IPS-18c (cell line): Measurements from ENCODE around the gene CDH19.

Experiments
- H3K4me3 ChIP-seq: 2 replicates; pipeline ENCODE4 v1.7.0; 2013; ENCODE audit warnings: low read depth, mild to moderate bottlenecking, low read length, moderate library complexity; ENCODE audit not compliant: insufficient read depth
- H3K9me3 ChIP-seq: one replicate; pipeline ENCODE4 v1.6.1; 2013; ENCODE audit warnings: mild to moderate bottlenecking, low read length, moderate library complexity; ENCODE audit not compliant: control insufficient read depth, insufficient read depth

Gene CDH19

DNA sequence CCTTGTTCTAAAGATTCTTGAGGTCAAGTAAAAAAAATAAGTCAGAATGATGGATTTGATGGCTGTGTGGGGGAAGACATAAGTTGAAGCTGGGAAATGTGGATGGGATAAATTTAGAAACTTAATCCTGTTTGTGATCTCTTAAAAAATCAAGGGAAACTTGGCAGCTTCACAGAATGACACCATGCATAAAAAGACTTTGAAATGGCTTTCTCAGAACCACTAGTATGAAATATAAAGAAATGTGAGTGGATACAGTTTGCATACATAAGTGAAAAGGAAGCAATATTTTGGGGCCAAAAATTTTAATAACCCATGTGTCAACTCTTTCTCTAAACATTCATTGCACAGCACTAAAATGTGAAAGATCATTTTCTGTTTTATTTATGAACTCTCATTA lies 21.7 kb downstream of the CDH19 start:
- Histone ChIP-seq H3K4me3 (no peak overlapping the region), H3K9me3 (no peaks in the 10 kb centered on the region)

GRCh38 chr18:66575263-66575662 lies 28.6 kb downstream of the CDH19 start:
- no peak overlapping the region for H3K4me3 ChIP-seq
- no peaks in the 10 kb centered on the region for H3K9me3 ChIP-seq

GRCh38 chr18:66571845-66572244 lies 32.0 kb downstream of the CDH19 start:
- H3K9me3 ChIP-seq, result no peaks in the 10 kb centered on the region
- H3K4me3 ChIP-seq, result no peak overlapping the region

- H3K9me3 ChIP-seq, result no peaks in the 10 kb centered on the region
- no peak overlapping the region for H3K4me3 ChIP-seq
These were observed 37.3 kb downstream of the CDH19 start for GRCh38 chr18:66566616-66567015.

DNA sequence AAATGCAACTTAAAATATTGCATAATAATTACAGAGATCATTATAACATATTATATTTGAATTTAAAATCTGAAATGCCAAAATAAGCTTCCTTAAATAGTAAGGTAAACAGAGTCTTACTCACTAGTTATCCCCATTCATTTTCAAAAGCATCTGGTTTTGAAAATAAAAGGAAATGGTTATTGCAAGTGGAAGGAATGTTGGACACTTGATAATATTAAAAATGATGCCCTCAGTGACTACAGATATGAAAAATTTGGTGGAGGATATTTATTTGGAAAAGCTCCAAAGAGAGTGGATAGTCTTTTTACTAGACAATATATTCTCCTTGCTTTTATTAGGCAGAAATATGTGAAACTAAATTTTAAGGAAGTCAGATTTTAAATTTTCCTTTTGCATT lies 39.7 kb downstream of the CDH19 start:
- no peak overlapping the region for H3K4me3 ChIP-seq

GRCh38 chr18:66562279-66562678 lies 41.6 kb downstream of the CDH19 start:
- Histone ChIP-seq H3K4me3 (no peak overlapping the region), H3K9me3 (no peaks in the 10 kb centered on the region)

More for the DNA sequence above, 39.7 kb downstream of the CDH19 start:
- no peaks in the 10 kb centered on the region for H3K9me3 ChIP-seq

- H3K4me3 ChIP-seq, result no peak overlapping the region
- H3K9me3 ChIP-seq, result no peaks in the 10 kb centered on the region
These were observed 43.8 kb downstream of the CDH19 start for GRCh38 chr18:66560094-66560493.

- no peak overlapping the region for H3K4me3 ChIP-seq
- H3K9me3 ChIP-seq, result no peaks in the 10 kb centered on the region
These were observed 45.1 kb downstream of the CDH19 start for GRCh38 chr18:66558773-66559172.

DNA sequence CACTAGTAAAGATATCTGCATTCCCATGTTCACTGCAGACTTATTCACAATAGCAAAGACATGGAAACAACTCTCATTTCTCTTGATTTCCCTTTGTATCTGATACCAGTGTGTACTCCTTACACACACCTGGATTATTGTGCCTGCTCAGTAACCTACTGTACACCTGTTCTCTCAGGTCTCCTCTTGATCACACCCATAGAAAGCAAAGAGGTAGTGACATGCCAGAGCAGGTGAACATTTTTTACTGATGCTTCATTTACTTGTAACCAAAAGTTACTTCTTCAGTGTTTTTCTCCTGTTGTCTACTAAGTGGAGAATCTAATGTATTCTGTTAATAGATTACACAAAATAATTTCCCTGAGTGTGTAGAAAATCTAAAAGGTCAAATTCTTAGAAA lies 46.8 kb downstream of the CDH19 start:
- Histone ChIP-seq H3K9me3 (no peaks in the 10 kb centered on the region), H3K4me3 (no peak overlapping the region)

- Histone ChIP-seq H3K4me3 (no peak overlapping the region), H3K9me3 (no peaks in the 10 kb centered on the region)
These were observed 48.3 kb downstream of the CDH19 start for GRCh38 chr18:66555585-66555984.

DNA sequence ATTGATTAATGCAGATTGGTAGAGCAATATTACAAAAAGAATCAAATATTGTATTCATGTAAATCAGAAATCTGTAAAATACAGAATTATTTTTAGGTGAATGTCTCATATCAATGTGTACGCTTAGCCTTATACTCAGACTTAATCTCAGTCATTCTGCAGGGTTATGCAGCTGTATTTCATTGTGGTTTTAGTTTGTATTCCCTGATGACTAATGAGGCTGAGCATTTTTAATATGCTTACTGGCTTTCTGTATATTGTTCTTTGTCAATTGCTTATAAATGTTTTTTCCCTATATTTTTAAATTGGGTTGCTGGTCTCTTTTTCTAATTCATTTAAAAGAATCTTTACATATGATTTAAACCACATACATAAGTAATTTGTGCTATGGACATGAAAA lies 50.1 kb downstream of the CDH19 start:
- H3K9me3 ChIP-seq, result no peaks in the 10 kb centered on the region
- H3K4me3 ChIP-seq, result no peak overlapping the region

GRCh38 chr18:66550366-66550765 lies 53.5 kb downstream of the CDH19 start:
- no peaks in the 10 kb centered on the region for H3K9me3 ChIP-seq
- no peak overlapping the region for H3K4me3 ChIP-seq

DNA sequence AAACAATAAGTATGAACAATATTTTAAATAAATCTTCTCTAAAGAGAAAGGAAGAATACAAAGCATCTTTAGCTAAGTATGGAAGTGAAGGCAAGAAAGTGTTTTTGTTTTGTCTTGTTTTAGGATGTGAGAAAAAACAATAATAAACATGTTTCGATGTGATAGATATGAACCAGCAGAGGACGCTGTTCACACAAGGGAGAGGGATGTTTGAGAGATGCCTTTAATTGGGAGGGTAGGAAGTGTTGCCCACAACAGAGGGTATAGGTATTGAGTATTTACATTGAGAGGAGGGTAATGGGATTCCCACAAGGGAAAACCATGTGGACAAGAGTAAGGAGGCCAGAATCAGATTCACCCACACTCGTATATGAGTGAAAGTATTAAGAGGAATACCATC lies 55.1 kb downstream of the CDH19 start:
- Histone ChIP-seq H3K9me3 (no peaks in the 10 kb centered on the region), H3K4me3 (no peak overlapping the region)

- Histone ChIP-seq H3K9me3 (no peaks in the 10 kb centered on the region), H3K4me3 (no peak overlapping the region)
These were observed 69.8 kb downstream of the CDH19 start for GRCh38 chr18:66534110-66534509.

GRCh38 chr18:66533693-66534092 lies 70.2 kb downstream of the CDH19 start:
- no peaks in the 10 kb centered on the region for H3K9me3 ChIP-seq
- no peak overlapping the region for H3K4me3 ChIP-seq

GRCh38 chr18:66523219-66523991 lies 80.5 kb downstream of the CDH19 start:
- no peaks in the 10 kb centered on the region for H3K9me3 ChIP-seq
- H3K4me3 ChIP-seq, result no peak overlapping the region

GRCh38 chr18:66513996-66514395 lies 89.9 kb downstream of the CDH19 start:
- Histone ChIP-seq H3K4me3 (no peak overlapping the region), H3K9me3 (no peaks in the 10 kb centered on the region)

DNA sequence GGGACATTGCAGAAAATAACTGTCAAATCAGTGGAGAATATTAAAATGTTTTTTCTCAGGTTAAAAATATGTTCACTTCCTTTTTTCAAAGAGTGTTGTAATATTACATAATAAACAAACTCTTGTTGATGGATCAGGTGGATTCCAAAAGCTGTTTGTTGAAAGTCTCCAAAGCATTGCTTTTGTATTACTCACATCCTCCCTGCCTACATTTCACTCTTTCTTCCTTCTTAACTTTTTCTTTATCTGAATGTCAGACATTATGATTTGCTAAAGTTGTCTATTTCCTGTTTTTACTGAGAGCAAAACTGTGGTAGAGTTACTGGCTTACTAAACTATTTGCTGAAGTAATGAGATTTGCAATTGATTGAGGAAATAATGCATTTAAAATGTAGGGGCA lies 92.1 kb downstream of the CDH19 start:
- no peaks in the 10 kb centered on the region for H3K9me3 ChIP-seq
- H3K4me3 ChIP-seq, result no peak overlapping the region

GRCh38 chr18:66511289-66511688 lies 92.6 kb downstream of the CDH19 start:
- Histone ChIP-seq H3K9me3 (no peaks in the 10 kb centered on the region), H3K4me3 (no peak overlapping the region)
